A673 (cell line): ENCODE data around the gene ALDH5A1. TPM values are rescaled to one million over a fixed set of nuclear protein-coding genes. Genes with fewer than 3 reads are reported as not detected.
A peak's percentile ranks its signal among the peaks of the same experiment; 100 is the strongest.

Source experiments
- BruUV-seq: library from RNA; stranded (reverse); fragments of 400-500 nt; replicated peaks from 2 replicates; lab custom pipeline; 2021; lab: Mats Ljungman, UMichigan
- CTCF ChIA-PET: fragments of 300-600 bp; sonication (Branson Sonifier 250); formaldehyde crosslinking; loops from one replicate; lab custom pipeline; 2022; ENCODE audit warnings: antibody characterized with exemption; lab: Charles Lee
- POLR2A ChIA-PET: fragments of 300-600 bp; sonication (Branson Sonifier 250); formaldehyde crosslinking; loops from one replicate; lab custom pipeline; 2022; ENCODE audit warnings: antibody characterized with exemption; ENCODE audit not compliant: low non-redundant PET; lab: Charles Lee
- DNase-seq: peaks from one replicate; pipeline ENCODE4 v3.0.0-alpha.2; 2015; ENCODE audit warnings: low spot score
- H3K27ac ChIP-seq: fragments of 200-600 bp; sonication (generic); 2 replicates; pipeline ENCODE4 v1.5.1; 2016; ENCODE audit warnings: mixed run types, low read depth, mild to moderate bottlenecking, mixed read lengths, antibody characterized with exemption, low read length; ENCODE audit not compliant: poor library complexity, severe bottlenecking
- H3K27me3 ChIP-seq: fragments of 200-600 bp; sonication (generic); replicated peaks from 2 replicates; pipeline ENCODE4 v1.6.1; 2017; ENCODE audit warnings: mixed run types, low read depth, mild to moderate bottlenecking, mixed read lengths, antibody characterized with exemption, low read length; ENCODE audit not compliant: insufficient read depth, poor library complexity
- H3K36me3 ChIP-seq: fragments of 200-600 bp; sonication (generic); 2 replicates; pipeline ENCODE4 v1.6.1; 2016; ENCODE audit warnings: mixed run types, mild to moderate bottlenecking, mixed read lengths, antibody characterized with exemption, low read length; ENCODE audit not compliant: insufficient read depth, poor library complexity, severe bottlenecking
- H3K4me1 ChIP-seq: fragments of 200-600 bp; sonication (generic); 2 replicates; pipeline ENCODE4 v1.6.1; 2017; ENCODE audit warnings: mixed run types, mild to moderate bottlenecking, mixed read lengths, antibody characterized with exemption, low read length; ENCODE audit not compliant: insufficient read depth, poor library complexity, severe bottlenecking
- H3K4me3 ChIP-seq: fragments of 200-600 bp; sonication (generic); 2 replicates; pipeline ENCODE4 v1.5.1; 2016; ENCODE audit warnings: low read depth, mixed run types, mild to moderate bottlenecking, mixed read lengths, low read length; ENCODE audit not compliant: poor library complexity, severe bottlenecking
- H3K9me3 ChIP-seq: fragments of 200-600 bp; sonication (generic); 2 replicates; pipeline ENCODE4 v1.6.1; 2016; ENCODE audit warnings: mixed run types, low read depth, mild to moderate bottlenecking, mixed read lengths, antibody characterized with exemption, low read length; ENCODE audit not compliant: poor library complexity, severe bottlenecking
- CTCF ChIP-seq: fragments of 300-800, 200-600 bp; sonication (generic); conservative IDR thresholded peaks from 2 replicates; pipeline ENCODE4 v1.5.1; 2017; ENCODE audit warnings: low read depth, mild to moderate bottlenecking, antibody characterized with exemption, low read length, moderate library complexity, mixed read lengths
- EZH2 ChIP-seq: fragments of 200-600 bp; sonication (generic); IDR thresholded peaks from 2 replicates; pipeline ENCODE4 v1.6.1; 2017; ENCODE audit warnings: borderline replicate concordance, low read depth, mild to moderate bottlenecking, mixed read lengths, antibody characterized with exemption, low read length; ENCODE audit not compliant: poor library complexity, severe bottlenecking
- intact Hi-C: fragments of 100-400 bp; cut with micrococcal nuclease; formaldehyde crosslinking; loops from one replicate; pipeline ENCODE4 v1.10.0; 2022; ENCODE audit not compliant: unreplicated experiment
- total RNA-seq: library from RNA; stranded (reverse); gene quantifications from 2 replicates; pipeline ENCODE4 v1.2.3, GENCODE V29; 2021

Gene ALDH5A1
- total RNA-seq, 1 experiment from 2014 or later: 4.1 TPM

GRCh38 chr6:24537082-24537699 is 42.4 kb downstream of the ALDH5A1 start:
- CTCF ChIA-PET: no interaction called here
- Histone ChIP-seq H3K27me3 (peaks cover 53% of the 10 kb centered on the region), H3K4me1 (peaks cover 19% of the 10 kb centered on the region), H3K36me3 (no peaks in the 10 kb centered on the region), H3K4me3 (no peak overlapping the region), H3K9me3 (no peaks in the 10 kb centered on the region), H3K27ac (no peak overlapping the region)
- POLR2A ChIA-PET: no interaction called here
- DNase-seq: peak; percentile 21
- no peak for TF ChIP-seq CTCF
- TF ChIP-seq EZH2: no peak
- intact Hi-C loops: no loop called here
- BruUV-seq: no TSS peak

GRCh38 chr6:24537771-24538385 is 43.1 kb downstream of the ALDH5A1 start:
- POLR2A ChIA-PET: interaction anchor here (0.6 kb wide), 1 partner anchor 87 kb away, joined by 4 read pairs; no protein-coding TSS in a partner anchor
- Histone ChIP-seq H3K27me3 (peaks cover 46% of the 10 kb centered on the region), H3K4me3 (no peak overlapping the region), H3K4me1 (peaks cover 19% of the 10 kb centered on the region), H3K27ac (no peak overlapping the region), H3K9me3 (no peaks in the 10 kb centered on the region), H3K36me3 (no peaks in the 10 kb centered on the region)
- DNase-seq: no peak
- intact Hi-C loops: no loop called here
- TF ChIP-seq EZH2 (no peak), CTCF (no peak)
- CTCF ChIA-PET: no interaction called here
- BruUV-seq: no TSS peak

- ChIA-PET POLR2A (no interaction called here), CTCF (no interaction called here)
- no peak overlapping the region for H3K27ac ChIP-seq
- no peaks in the 10 kb centered on the region for H3K9me3 ChIP-seq
- H3K27me3 ChIP-seq: peaks cover 30% of the 10 kb centered on the region
- H3K36me3 ChIP-seq: no peaks in the 10 kb centered on the region
- H3K4me3 ChIP-seq: no peak overlapping the region
- TF ChIP-seq CTCF (no peak), EZH2 (no peak)
- intact Hi-C loops: no loop called here
- no peak for DNase-seq
- peaks cover 19% of the 10 kb centered on the region for H3K4me1 ChIP-seq
- no TSS peak for BruUV-seq
Measured at GRCh38 chr6:24539416-24539815, 44.6 kb downstream of the ALDH5A1 start.
